Measurements from ENCODE around the gene OR2V1.
"Not testable (repeated sequence)": the region's sequence is repeated elsewhere in the genome, so short reads cannot be mapped to it uniquely, and the experiment has no call there.

OR2V1 gene

DNA sequence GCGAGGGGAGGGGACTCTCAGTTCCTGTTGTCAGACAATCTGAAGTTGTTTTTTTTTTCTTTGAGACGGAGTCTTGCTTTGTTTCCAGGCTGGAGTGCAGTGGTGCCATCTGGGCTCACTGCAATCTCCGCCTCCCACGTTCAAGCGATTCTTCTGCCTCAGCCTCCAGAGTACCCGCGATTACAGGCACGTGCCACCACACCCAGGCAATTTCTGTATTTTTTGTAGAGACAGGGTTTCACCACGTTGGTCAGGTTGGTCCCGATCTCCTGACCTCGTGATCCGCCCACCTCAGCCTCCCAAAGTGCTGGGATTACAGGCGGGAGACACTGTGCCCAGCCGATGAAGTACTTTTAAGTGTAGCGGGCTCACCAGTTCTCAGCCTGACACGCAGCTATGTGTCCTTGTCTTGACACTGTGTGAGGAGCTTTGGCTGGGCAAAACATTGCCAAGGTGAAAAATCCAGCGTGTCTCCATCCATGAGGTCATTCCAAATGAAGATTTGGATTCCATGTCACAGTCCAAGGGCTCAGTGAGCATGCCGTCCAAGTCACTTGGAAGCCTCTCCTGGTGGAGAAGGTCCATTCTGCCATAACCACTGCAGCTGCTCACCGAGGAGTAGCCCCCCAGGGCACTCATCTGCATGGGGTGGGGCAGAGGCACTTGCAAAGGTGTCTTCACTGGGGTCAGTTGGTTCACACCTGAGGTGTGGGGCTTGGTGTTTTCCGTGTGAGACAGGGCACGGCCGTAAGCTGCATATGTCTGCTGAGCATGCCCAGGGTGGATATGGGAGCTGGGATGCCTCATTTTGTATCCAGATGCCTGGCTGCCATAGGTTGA is 32.0 kb downstream of the OR2V1 start:
- no peak for TF ChIP-seq CTCF (conservative IDR thresholded peaks at IDR 0.05; ENCODE audit: low read depth, low read length)
- no peak overlapping the region for H3K4me3 ChIP-seq (ENCODE audit: low read depth, low read length)
- DNase-seq (ENCODE audit: low read depth), result no peak

DNA sequence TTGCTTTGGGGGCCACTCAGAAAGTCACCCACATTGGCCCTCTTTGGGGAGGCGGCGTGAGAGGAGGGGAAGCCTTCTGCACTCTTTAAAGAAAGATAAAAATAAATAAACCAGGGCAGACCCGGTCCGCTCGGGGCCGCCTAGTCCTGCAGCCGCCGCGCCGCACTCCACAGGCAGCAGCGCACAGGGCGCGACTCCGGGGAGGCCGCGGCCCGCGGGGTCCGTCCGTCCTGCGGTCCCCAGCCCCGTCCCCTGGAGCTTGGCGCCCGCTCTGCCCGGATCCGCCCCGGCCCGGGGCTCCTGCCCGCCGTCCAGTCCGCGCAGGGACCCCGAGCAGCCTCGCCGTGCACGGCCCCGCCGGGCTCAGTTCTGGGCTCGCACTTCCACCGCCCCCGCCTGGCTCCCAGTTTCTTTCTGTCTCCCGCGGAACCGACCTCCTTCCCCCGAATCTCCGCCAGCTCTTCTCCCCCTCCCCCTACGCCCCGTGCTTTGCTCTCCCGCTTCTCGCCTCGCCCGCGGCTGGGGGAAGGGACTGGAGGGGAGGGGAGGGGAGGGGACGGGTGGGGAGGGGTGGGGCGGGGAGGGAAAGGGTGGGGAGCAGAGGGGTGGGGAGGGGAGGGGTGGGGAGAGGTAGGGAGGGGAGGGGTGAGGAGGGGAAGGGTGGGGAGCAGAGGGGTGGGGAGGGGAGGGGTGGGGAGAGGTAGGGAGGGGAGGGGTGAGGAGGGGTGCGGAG is 33.0 kb downstream of the OR2V1 start:
- not testable (repeated sequence) for H3K4me3 ChIP-seq (ENCODE audit: low read depth, low read length); DNase-seq (ENCODE audit: low read depth)

- not testable (repeated sequence) for H3K4me3 ChIP-seq (ENCODE audit: low read depth, low read length); DNase-seq (ENCODE audit: low read depth)
Observed at GRCh38 chr5:181097383-181097753, 33.6 kb downstream of the OR2V1 start.

DNA sequence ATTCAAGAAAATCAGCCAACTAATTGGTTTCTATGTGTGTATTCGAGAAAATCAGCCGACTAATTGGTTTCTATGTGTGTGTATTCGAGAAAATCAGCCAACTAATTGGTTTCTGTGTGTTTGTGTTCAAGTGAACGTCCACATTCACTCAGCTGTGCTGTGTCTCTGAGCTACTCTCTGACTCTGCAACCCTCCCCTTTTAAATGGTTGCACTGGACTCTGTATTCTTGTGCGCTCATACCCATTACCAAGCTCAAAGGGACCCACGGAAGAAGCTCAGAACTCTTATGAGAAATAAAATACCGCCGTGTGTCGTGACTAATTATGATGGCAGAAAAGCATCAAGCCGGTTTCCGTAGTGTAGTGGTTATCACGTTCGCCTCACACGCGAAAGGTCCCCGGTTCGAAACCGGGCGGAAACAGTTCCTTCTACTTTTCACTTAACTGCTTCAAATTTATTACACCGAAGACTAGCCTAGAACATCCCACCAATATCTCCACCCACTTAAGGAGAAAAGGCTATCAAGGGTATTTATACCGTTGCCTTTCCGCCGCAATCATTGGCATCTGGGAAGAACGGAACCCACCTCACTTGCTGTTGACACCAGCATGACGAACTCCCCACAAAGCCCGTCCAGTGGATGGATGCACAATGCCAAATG is 34.1 kb downstream of the OR2V1 start:
- DNase-seq (ENCODE audit: low read depth); H3K4me3 ChIP-seq (ENCODE audit: low read depth, low read length): not testable (repeated sequence)

DNA sequence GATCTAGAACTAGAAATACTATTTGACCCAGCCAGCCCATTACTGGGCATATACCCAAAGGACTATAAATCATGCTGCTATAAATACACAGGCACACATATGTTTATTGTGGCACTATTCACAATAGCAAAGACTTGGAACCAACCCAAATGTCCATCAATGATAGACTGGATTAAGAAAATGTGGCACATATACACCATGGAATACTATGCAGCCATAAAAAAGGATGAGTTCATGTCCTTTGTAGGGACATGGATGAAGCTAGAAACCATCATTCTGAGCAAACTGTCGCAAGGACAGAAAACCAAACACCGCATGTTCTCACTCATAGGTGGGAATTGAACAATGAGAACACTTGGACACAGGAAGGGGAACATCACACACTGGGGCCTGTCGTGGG is 35.8 kb downstream of the OR2V1 start:
- H3K4me3 ChIP-seq (ENCODE audit: low read depth, low read length); DNase-seq (ENCODE audit: low read depth): not testable (repeated sequence)

DNA sequence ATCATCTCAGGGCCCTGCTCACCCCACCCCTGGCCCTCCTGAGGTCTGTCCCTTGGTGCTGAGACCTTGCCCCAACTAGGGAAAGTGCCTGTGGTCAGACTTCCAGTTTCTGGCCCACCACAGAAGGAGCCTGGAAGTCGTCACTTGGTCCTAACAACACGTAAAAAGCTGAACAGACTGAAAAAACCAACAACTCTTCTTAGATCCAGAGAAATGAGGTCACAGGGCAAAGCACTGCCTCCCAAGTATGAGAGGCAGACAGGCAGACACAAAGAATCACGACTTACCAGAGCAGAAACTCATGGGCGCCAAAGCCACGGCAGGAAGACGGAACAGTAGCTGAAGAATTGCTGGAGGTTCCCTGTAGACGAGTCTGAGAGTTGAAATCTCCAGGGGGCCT is 38.5 kb downstream of the OR2V1 start:
- no peak for TF ChIP-seq CTCF (conservative IDR thresholded peaks at IDR 0.05; ENCODE audit: low read depth, low read length)
- H3K4me3 ChIP-seq (ENCODE audit: low read depth, low read length), result no peak overlapping the region
- DNase-seq (ENCODE audit: low read depth), result no peak

GRCh38 chr5:181088289-181088688 is 42.7 kb downstream of the OR2V1 start:
- DNase-seq (ENCODE audit: low read depth), result peak; percentile 11
- H3K4me3 ChIP-seq (ENCODE audit: low read depth, low read length), result no peak overlapping the region
- TF ChIP-seq CTCF (conservative IDR thresholded peaks at IDR 0.05; ENCODE audit: low read depth, low read length), result peak; percentile 50

- DNase-seq (ENCODE audit: low read depth), result no peak
- H3K4me3 ChIP-seq (ENCODE audit: low read depth, low read length), result no peak overlapping the region
- TF ChIP-seq CTCF (conservative IDR thresholded peaks at IDR 0.05; ENCODE audit: low read depth, low read length), result no peak
Observed at GRCh38 chr5:181087309-181087708, 43.7 kb downstream of the OR2V1 start.

- TF ChIP-seq CTCF (conservative IDR thresholded peaks at IDR 0.05; ENCODE audit: low read depth, low read length), result no peak
- no peak overlapping the region for H3K4me3 ChIP-seq (ENCODE audit: low read depth, low read length)
- DNase-seq (ENCODE audit: low read depth), result no peak
Observed at GRCh38 chr5:181086884-181087205, 44.1 kb downstream of the OR2V1 start.

Measured in choroid plexus epithelial cell (primary cell).